Urothelium cell line (cell line): ENCODE measurements around the gene EMILIN1.

Experiments used
- DNase-seq: peaks from one replicate; pipeline ENCODE4 v3.0.0; 2011; ENCODE audit warnings: low spot score, mixed read lengths
- FAIRE-seq: peaks from 2 replicates; lab custom pipeline; 2011; peaks lifted over from hg19 to GRCh38; lab: Jason Lieb, UNC

Gene EMILIN1

DNA sequence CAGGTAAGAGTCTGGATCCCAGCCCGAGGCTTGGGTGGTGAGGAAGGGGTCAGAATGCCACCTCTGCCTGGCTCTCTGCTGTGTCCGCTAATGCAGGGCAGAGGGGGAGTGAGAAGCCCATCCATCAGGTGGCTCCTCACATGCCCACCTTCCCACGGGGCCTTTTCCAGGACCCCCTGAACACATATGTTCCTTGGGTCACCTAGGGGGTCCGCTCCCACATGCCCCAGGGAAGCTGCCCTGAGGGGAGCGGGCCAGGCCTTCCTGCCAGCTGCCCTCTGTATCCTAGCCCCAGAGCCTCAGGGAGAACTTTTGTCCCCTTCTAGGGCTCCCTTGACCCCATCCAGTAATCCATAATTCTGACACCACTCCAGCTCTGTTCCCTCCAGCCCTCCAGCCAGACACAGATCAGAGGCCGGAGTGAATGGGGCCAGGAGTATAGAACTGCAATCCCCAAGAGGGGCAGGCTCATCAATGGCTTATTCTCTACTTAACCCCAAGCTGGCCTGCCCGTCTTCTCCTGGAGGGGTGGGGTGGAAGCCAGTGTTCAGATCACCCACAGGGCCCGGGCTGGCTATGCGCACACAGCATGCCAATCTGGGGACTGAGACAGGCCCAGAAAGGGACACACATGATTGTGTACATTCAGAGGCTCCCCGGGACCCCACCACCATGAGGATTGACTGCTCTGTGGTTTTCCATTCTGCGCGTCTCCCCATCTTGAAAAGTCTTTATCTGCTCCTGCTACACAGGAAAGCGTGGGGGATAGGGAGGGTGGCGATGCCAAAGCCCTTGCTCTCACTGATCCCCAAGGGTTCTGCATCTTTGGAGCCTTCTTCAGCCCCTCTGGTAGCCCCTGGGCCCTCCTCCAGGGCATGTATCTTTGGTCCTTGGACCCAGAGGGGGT is 1.1 kb downstream of the EMILIN1 start:
- DNase-seq (no peak), FAIRE-seq (no peak)

- DNase-seq = no peak
- FAIRE-seq = no peak
Measured at GRCh38 chr2:27080140-27080469, 1.7 kb downstream of the EMILIN1 start.

- no peak for DNase-seq
- FAIRE-seq = no peak
Measured at GRCh38 chr2:27080603-27080936, 2.2 kb downstream of the EMILIN1 start.

DNA sequence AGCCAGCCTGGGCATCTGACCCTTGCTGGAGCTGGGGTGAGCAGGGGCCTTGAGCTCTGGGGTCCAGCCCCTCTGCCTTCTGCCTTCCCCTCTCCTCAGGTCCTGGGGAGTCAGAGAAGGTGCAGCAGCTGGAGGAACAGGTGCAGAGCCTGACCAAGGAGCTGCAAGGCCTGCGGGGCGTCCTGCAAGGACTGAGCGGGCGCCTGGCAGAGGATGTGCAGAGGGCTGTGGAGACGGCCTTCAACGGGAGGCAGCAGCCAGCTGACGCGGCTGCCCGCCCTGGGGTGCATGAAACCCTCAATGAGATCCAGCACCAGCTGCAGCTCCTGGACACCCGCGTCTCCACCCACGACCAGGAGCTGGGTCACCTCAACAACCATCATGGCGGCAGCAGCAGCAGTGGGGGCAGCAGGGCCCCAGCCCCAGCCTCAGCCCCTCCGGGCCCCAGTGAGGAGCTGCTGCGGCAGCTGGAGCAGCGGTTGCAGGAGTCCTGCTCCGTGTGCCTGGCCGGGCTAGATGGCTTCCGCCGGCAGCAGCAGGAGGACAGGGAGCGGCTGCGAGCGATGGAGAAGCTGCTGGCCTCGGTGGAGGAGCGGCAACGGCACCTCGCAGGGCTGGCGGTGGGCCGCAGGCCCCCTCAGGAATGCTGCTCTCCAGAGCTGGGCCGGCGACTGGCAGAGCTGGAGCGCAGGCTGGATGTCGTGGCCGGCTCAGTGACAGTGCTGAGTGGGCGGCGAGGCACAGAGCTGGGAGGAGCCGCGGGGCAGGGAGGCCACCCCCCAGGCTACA is 3.8 kb downstream of the EMILIN1 start:
- no peak for FAIRE-seq

DNA sequence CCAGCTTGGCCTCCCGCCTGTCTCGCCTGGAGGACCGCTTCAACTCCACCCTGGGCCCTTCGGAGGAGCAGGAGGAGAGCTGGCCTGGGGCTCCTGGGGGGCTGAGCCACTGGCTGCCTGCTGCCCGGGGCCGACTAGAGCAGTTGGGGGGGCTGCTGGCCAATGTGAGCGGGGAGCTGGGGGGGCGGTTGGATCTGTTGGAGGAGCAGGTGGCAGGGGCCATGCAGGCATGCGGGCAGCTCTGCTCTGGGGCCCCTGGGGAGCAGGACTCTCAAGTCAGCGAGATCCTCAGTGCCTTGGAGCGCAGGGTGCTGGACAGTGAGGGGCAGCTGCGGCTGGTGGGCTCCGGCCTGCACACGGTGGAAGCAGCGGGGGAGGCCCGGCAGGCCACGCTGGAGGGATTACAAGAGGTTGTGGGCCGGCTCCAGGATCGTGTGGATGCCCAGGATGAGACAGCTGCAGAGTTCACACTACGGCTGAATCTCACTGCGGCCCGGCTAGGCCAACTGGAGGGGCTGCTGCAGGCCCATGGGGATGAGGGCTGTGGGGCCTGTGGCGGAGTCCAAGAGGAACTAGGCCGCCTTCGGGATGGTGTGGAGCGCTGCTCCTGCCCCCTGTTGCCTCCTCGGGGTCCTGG is 4.5 kb downstream of the EMILIN1 start:
- DNase-seq (no peak), FAIRE-seq (no peak)

More for the DNA sequence above, 3.8 kb downstream of the EMILIN1 start:
- no peak for DNase-seq

DNA sequence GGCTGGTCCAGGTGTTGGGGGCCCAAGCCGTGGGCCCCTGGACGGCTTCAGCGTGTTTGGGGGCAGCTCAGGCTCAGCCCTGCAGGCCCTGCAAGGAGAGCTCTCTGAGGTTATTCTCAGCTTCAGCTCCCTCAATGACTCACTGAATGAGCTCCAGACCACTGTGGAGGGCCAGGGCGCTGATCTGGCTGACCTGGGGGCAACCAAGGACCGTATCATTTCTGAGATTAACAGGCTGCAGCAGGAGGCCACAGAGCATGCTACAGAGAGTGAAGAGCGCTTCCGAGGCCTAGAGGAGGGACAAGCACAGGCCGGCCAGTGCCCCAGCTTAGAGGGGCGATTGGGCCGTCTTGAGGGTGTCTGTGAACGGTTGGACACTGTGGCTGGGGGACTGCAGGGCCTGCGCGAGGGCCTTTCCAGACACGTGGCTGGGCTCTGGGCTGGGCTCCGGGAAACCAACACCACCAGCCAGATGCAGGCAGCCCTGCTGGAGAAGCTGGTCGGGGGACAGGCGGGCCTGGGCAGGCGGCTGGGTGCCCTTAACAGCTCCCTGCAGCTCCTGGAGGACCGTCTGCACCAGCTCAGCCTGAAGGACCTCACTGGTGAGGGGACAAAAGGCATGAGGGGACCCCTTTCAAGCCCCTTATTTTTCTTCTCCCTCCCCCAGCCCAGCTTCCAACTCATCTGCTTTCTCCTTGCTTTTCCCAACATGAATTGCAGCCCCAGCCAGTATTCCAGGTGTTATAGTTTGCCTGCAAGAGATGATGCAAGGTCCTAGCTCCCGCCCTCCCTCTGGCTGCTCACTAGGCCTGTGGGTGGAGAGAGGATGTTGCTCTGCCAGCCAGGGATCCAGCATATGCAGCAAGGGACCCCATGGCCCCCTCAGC is 5.2 kb downstream of the EMILIN1 start:
- no peak for DNase-seq
- FAIRE-seq = no peak

DNA sequence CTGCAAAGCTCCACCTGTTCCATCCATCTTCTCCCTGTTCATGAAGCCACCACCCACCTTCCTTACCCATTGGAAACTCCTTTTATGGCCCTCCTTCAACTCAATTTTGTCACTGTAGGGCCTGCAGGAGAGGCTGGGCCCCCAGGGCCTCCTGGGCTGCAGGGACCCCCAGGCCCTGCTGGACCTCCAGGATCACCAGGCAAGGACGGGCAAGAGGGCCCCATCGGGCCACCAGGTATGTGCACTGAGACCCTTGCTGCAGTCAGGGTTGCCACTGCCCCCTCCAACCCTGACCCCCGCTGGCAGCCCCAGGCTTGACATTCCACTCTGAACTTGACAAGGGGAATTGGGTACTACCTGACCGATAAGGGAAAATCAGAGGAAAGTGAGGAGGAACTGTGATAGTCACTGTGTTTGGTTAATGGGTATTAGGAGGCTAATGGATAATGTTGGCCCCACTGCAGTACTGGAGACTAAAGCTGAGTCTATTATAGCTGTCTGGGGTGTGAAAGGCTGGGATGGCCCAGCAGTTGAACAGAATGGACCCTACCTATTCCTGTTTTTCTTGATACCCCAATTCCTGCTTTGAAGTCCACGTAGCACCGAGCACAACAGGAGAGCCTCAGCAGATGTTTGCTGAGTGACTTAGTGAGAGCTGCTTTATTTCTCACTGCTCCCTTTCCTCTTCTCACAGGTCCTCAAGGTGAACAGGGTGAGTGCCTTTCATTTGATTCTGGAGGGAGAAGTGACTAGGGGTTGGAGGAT is 6.1 kb downstream of the EMILIN1 start:
- FAIRE-seq (no peak), DNase-seq (no peak)

DNA sequence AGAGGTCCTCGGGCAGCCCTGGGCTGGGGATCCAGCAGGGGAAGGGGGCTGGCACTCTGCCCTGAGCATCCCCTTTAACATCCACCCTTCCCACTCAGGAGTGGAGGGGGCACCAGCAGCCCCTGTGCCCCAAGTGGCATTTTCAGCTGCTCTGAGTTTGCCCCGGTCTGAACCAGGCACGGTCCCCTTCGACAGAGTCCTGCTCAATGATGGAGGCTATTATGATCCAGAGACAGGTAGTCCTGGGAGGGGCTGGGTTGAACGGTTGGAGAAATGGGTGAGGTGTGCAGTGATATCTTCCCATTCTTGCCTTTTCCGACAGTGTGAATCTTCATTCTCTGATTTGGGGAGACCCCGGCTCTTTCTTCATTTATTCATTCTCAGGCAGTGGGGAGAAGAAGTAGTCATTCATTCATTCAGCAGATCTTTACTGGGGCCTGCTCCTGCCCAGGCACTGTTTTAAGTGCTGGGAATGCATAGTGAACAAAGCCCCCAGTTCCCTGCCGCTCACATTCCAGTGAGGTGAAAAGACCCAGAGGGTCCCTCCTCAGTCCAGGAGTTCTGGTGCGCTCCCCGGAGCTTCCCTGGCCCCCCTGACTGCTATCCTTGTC is 6.8 kb downstream of the EMILIN1 start:
- FAIRE-seq (no peak), DNase-seq (no peak)

DNA sequence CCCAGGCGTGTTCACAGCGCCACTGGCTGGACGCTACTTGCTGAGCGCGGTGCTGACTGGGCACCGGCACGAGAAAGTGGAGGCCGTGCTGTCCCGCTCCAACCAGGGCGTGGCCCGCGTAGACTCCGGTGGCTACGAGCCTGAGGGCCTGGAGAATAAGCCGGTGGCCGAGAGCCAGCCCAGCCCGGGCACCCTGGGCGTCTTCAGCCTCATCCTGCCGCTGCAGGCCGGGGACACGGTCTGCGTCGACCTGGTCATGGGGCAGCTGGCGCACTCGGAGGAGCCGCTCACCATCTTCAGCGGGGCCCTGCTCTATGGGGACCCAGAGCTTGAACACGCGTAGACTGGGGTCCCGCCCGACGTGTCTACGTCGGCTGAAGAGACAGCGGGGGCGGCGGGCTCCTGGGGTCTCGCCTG is 7.3 kb downstream of the EMILIN1 start:
- FAIRE-seq (peak; percentile 70), DNase-seq (peak; percentile 70)

- FAIRE-seq = peak; percentile 89
- peak; percentile 99 for DNase-seq
Measured at GRCh38 chr2:27086090-27086723, 7.8 kb downstream of the EMILIN1 start.

- DNase-seq (peak; percentile 73), FAIRE-seq (no peak)
Measured at GRCh38 chr2:27086724-27087593, 8.5 kb downstream of the EMILIN1 start, which contains the start of gene KHK. Gene KHK, plus strand, starts transcription at chr2:27086772. Its CDS starts 488 bp downstream, at chr2:27087260.

- DNase-seq (no peak), FAIRE-seq (no peak)
Measured at GRCh38 chr2:27087823-27088410, 9.5 kb downstream of the EMILIN1 start.

DNA sequence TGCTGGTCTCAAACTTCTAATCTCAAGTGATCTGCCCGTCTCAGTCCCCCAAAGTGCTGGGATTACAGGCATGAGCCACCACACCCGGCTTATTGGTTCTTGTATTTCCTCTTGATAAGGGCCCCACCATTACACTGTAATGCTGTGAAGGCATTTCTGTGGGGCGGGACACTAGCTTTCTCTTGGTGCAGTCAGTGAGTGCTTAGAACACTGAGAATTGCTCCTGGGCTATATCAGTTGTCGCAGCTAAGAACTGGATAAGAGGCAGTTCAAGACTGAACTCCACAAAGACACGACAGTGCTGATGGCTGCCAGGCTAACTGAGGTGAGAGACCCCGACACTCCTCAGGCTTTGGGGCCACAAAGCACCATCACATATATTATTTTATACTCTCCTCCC is 10.2 kb downstream of the EMILIN1 start:
- FAIRE-seq (no peak), DNase-seq (no peak)

GRCh38 chr2:27089111-27089954 is 10.9 kb downstream of the EMILIN1 start:
- DNase-seq = no peak
- FAIRE-seq = no peak

- FAIRE-seq = no peak
- DNase-seq = no peak
Measured at GRCh38 chr2:27091746-27092695, 13.6 kb downstream of the EMILIN1 start.
